Spleen (tissue), 11 donors: ENCODE results near the gene SLC37A2. TPM values are rescaled to one million over a fixed set of nuclear protein-coding genes. Genes with fewer than 3 reads are reported as not detected.

ENCODE experiments used
- DNase-seq: peaks from one replicate; pipeline ENCODE4 v3.0.0-alpha.2; 2020
- H3K27ac ChIP-seq, 8 donors: fragments of 200-600 bp; sonication (generic) in 7 of 8; 1 replicate in 4 of 8; 2 replicates in 4 of 8; pipeline versions ENCODE4 v1.5.0 to v1.8.0; 2016 to 2021; ENCODE audit warnings: inconsistent platforms in 4 of 8, mild to moderate bottlenecking in 4 of 8, moderate library complexity in 1 of 8
- H3K27me3 ChIP-seq, 7 donors: fragments of 200-600 bp; sonication (generic) in 6 of 7; replicated peaks in 1 of 7; 1 replicate in 4 of 7; 2 replicates in 3 of 7; pipeline versions ENCODE4 v1.5.0 to v1.8.0; 2016 to 2021; ENCODE audit warnings: inconsistent platforms in 3 of 7, mild to moderate bottlenecking in 1 of 7
- H3K36me3 ChIP-seq, 6 donors: fragments of 200-600 bp; sonication (generic) in 5 of 6; 1 replicate in 4 of 6; 2 replicates in 2 of 6; pipeline versions ENCODE4 v1.5.0 to v1.8.0; 2016 to 2021; ENCODE audit warnings: inconsistent platforms in 2 of 6
- H3K4me1 ChIP-seq, 6 donors: fragments of 200-600 bp; sonication (generic) in 5 of 6; 1 replicate in 3 of 6; 2 replicates in 3 of 6; pipeline versions ENCODE4 v1.5.0 to v1.8.0; 2016 to 2021; ENCODE audit warnings: inconsistent platforms in 3 of 6
- H3K4me3 ChIP-seq, 8 donors: fragments of 200-600 bp; sonication (generic) in 7 of 8; 1 replicate in 4 of 8; 2 replicates in 4 of 8; pipeline versions ENCODE4 v1.5.0 to v1.8.0; 2016 to 2021; ENCODE audit warnings: inconsistent platforms in 4 of 8, mild to moderate bottlenecking in 4 of 8, moderate library complexity in 2 of 8
- H3K9me3 ChIP-seq, 8 donors: fragments of 200-600 bp; sonication (generic) in 7 of 8; 1 replicate in 4 of 8; 2 replicates in 4 of 8; pipeline versions ENCODE4 v1.5.0 to v1.8.0; 2016 to 2021; ENCODE audit warnings: inconsistent platforms in 4 of 8
- CTCF ChIP-seq, 11 experiments: fragments of 200-600 bp in 7 of 11; fragments of 450-650 bp in 4 of 11; sonication (generic) in 4 of 11; IDR thresholded peaks in 8 of 11; conservative IDR thresholded peaks in 3 of 11; 1 replicate in 7 of 11; 2 replicates in 4 of 11; pipeline versions ENCODE4 v1.4.0 to v1.8.0; 2016 to 2021; ENCODE audit warnings: antibody characterized with exemption in 11 of 11, inconsistent platforms in 4 of 11, mild to moderate bottlenecking in 1 of 11
- POLR2A ChIP-seq, 3 donors: fragments of 450-650 bp; IDR thresholded peaks; one replicate each; pipeline ENCODE4 v1.5.1; 2017; ENCODE audit warnings: antibody characterized with exemption in 3 of 3, mild to moderate bottlenecking in 1 of 3
- POLR2AphosphoS5 ChIP-seq, 3 donors: sonication (generic); formaldehyde crosslinking; IDR thresholded peaks; one replicate each; pipeline ENCODE4 v1.5.1; 2017; ENCODE audit warnings: antibody characterized with exemption in 3 of 3
- WGBS, 5 donors: extraction: QIAGEN DNeasy Blood & Tissue Kit in 3 of 5; methylation state at CpG; one replicate each; pipeline versions ENCODE4 v1.1.5 to v1.1.7; 2013 to 2018; 5-methylcytosine and 5-hydroxymethylcytosine counted together
- intact Hi-C: fragments of 100-400 bp; cut with DNase I; formaldehyde crosslinking; loops from one replicate; pipeline ENCODE4 v1.15.0; 2023; ENCODE audit warnings: low total_unique reads
- polyA plus RNA-seq, 3 donors: library from polyadenylated mRNA; stranded (reverse); fragments of 200-250 nt; gene quantifications; one replicate each; pipeline ENCODE4 v1.2.1, GENCODE V29; 2013
- total RNA-seq, 7 donors: library from RNA; depleted of rRNA in 3 of 7; stranded (reverse); fragments of >200 nt in 3 of 7; fragmentation: NEBNext Ultra II Directional in 4 of 7; extraction: Animal tissue kit (Norgen Biotek cat#: 25700) in 4 of 7; gene quantifications; one replicate each; pipeline versions ENCODE4 v1.1.0 to v1.2.1, GENCODE V29; 2016 to 2021
- donor health status: healthy with polysubstance abuse.
- donor health status: DM: no; HTN: no; CAD: no; lungs with moderate emphysema.
- donor health status: DM: no; HTN: no; CAD: no.
- donor health status: Bipolar disorder and iron deficiency.
- donor health status: healthy.
- donor health status: DM: no; HTN: no; CAD: no.
- donor health status: DM: yes; HTN: yes; CAD: no.

The SLC37A2 gene
- total and polyA plus RNA-seq, 10 donors = 3.5 to 85.7 (median 48.2) TPM

GRCh38 chr11:125111343-125112207 lies 48.5 kb downstream of the SLC37A2 start, which contains the start of gene TMEM218:
Gene TMEM218, minus strand, starts transcription at chr11:125111626. Its CDS starts 9,385 bp downstream, at chr11:125102241.
- peak within 1 kb of the TSS; percentile 75 to 94 (median 89) for H3K27ac ChIP-seq
- H3K4me1 ChIP-seq = peaks cover 5 to 18% (median 14%) of the 10 kb centered on the region in 6 donors
- H3K4me3 ChIP-seq = peak within 1 kb of the TSS; percentile 62 to 90 (median 75)
- peak in 1 of 3 donors; percentile 33 for TF ChIP-seq POLR2A (IDR thresholded peaks at IDR 0.05)
- peak in 1 of 11 experiments; percentile 8 for TF ChIP-seq CTCF (IDR thresholded peaks at IDR 0.05 in 8 of 11, conservative IDR thresholded peaks at IDR 0.05 in 3 of 11)
- TF ChIP-seq POLR2AphosphoS5 (IDR thresholded peaks at IDR 0.05) = peak; percentile 69 to 82 (median 78)
- intact Hi-C loops = no loop called here
- DNase-seq = peak; percentile 99
- H3K27me3 ChIP-seq = no peaks in the 10 kb centered on the region
- H3K9me3 ChIP-seq = no peaks in the 10 kb centered on the region
- 5 to 8% (median 5%) methylated on average over 45 to 49 of the region's 49 CpGs for WGBS, 5 donors
- no peaks in the 10 kb centered on the region for H3K36me3 ChIP-seq

GRCh38 chr11:125112208-125112604 lies 49.1 kb downstream of the SLC37A2 start:
- H3K4me3 ChIP-seq = peak overlapping the region in 6 of 8 donors; percentile 62 to 90 (median 78)
- H3K4me1 ChIP-seq = peaks cover 5 to 18% (median 14%) of the 10 kb centered on the region in 6 donors
- 81 to 90% (median 88%) methylated on average over 9 of the region's 9 CpGs for WGBS, 5 donors
- no peaks in the 10 kb centered on the region for H3K36me3 ChIP-seq
- H3K9me3 ChIP-seq = no peaks in the 10 kb centered on the region
- H3K27ac ChIP-seq = peak overlapping the region in 7 of 8 donors; percentile 75 to 94 (median 89)
- H3K27me3 ChIP-seq = peaks cover 0 to 1% (median 0%) of the 10 kb centered on the region in 7 donors
- intact Hi-C loops = no loop called here
- peak; percentile 86 for DNase-seq
- TF ChIP-seq POLR2AphosphoS5 (IDR thresholded peaks at IDR 0.05) (no peak), POLR2A (IDR thresholded peaks at IDR 0.05) (no peak), CTCF (IDR thresholded peaks at IDR 0.05 in 8 of 11, conservative IDR thresholded peaks at IDR 0.05 in 3 of 11) (no peak)

- H3K9me3 ChIP-seq = no peaks in the 10 kb centered on the region
- no peak for DNase-seq
- no peak overlapping the region for H3K4me3 ChIP-seq
- no peak overlapping the region for H3K27ac ChIP-seq
- intact Hi-C loops = no loop called here
- peaks cover 5 to 18% (median 14%) of the 10 kb centered on the region in 6 donors for H3K4me1 ChIP-seq
- peaks cover 0 to 24% (median 0%) of the 10 kb centered on the region in 7 donors for H3K27me3 ChIP-seq
- 64 to 78% (median 73%) methylated on average over 8 of the region's 8 CpGs for WGBS, 5 donors
- no peak for TF ChIP-seq POLR2A (IDR thresholded peaks at IDR 0.05)
- TF ChIP-seq POLR2AphosphoS5 (IDR thresholded peaks at IDR 0.05) = no peak
- no peak for TF ChIP-seq CTCF (IDR thresholded peaks at IDR 0.05 in 8 of 11, conservative IDR thresholded peaks at IDR 0.05 in 3 of 11)
- H3K36me3 ChIP-seq = no peaks in the 10 kb centered on the region
Measured at GRCh38 chr11:125114518-125114917, 51.4 kb downstream of the SLC37A2 start.

GRCh38 chr11:125117429-125117828 lies 54.3 kb downstream of the SLC37A2 start:
- no peak overlapping the region for H3K4me3 ChIP-seq
- 62 to 82% (median 74%) methylated on average over 4 of the region's 4 CpGs for WGBS, 5 donors
- no peak overlapping the region for H3K27ac ChIP-seq
- no peaks in the 10 kb centered on the region for H3K9me3 ChIP-seq
- no peak for TF ChIP-seq POLR2A (IDR thresholded peaks at IDR 0.05)
- no peak for TF ChIP-seq CTCF (IDR thresholded peaks at IDR 0.05 in 8 of 11, conservative IDR thresholded peaks at IDR 0.05 in 3 of 11)
- no peak for TF ChIP-seq POLR2AphosphoS5 (IDR thresholded peaks at IDR 0.05)
- peaks cover 0 to 24% (median 0%) of the 10 kb centered on the region in 7 donors for H3K27me3 ChIP-seq
- no peak for DNase-seq
- no peaks in the 10 kb centered on the region for H3K4me1 ChIP-seq
- no peaks in the 10 kb centered on the region for H3K36me3 ChIP-seq
- intact Hi-C loops = no loop called here
